HepG2 (cell line): ENCODE results near the gene KLB. TPM values are rescaled to one million over a fixed set of nuclear protein-coding genes. Genes with fewer than 3 reads are reported as not detected.

ENCODE experiments used
- FOXC1 ChIP-seq: sonication (generic); formaldehyde crosslinking; IDR thresholded peaks from 2 replicates; pipeline ENCODE4 v1.8.0; 2022; ENCODE audit warnings: mild to moderate bottlenecking, missing genetic modification reagents, borderline replicate concordance
- FOXM1 ChIP-seq: sonication (generic); formaldehyde crosslinking; IDR thresholded peaks from 2 replicates; pipeline ENCODE4 v1.5.0; 2020; ENCODE audit warnings: missing genetic modification reagents
- HOXD1 ChIP-seq: sonication (generic); formaldehyde crosslinking; IDR thresholded peaks from 2 replicates; pipeline ENCODE4 v1.5.0; 2020; ENCODE audit warnings: missing genetic modification reagents
- JUNB ChIP-seq: sonication (generic); formaldehyde crosslinking; IDR thresholded peaks from 2 replicates; pipeline ENCODE4 v1.8.0; 2022; ENCODE audit warnings: missing genetic modification reagents, mild to moderate bottlenecking, borderline replicate concordance
- MED1 ChIP-seq: sonication (generic); formaldehyde crosslinking; IDR thresholded peaks from 2 replicates; pipeline ENCODE4 v1.4.0; 2020; ENCODE audit warnings: missing genetic modification reagents
- NFYC ChIP-seq: IDR thresholded peaks from 2 replicates; pipeline ENCODE4 v1.6.1; 2016; ENCODE audit warnings: missing genetic modification reagents, missing compliant biosample characterization
- NONO ChIP-seq, 2 experiments: fragments of 450-650 bp in 1 of 2; sonication (generic) in 1 of 2; formaldehyde crosslinking in 1 of 2; IDR thresholded peaks in 1 of 2; conservative IDR thresholded peaks in 1 of 2; 2 replicates each; pipeline versions ENCODE4 v1.6.1 to v1.8.0; 2017 to 2022; ENCODE audit warnings: mild to moderate bottlenecking in 1 of 2, missing genetic modification reagents in 1 of 2, moderate library complexity in 1 of 2
- PCBP2 ChIP-seq: fragments of 200-400 bp; formaldehyde crosslinking; optimal IDR thresholded peaks from 2 replicates; pipeline ENCODE3; 2018; ENCODE audit warnings: low read length, low read depth; ENCODE audit not compliant: poor library complexity, severe bottlenecking
- SMAD1 ChIP-seq: sonication (generic); formaldehyde crosslinking; IDR thresholded peaks from 2 replicates; pipeline ENCODE4 v1.4.0; 2020; ENCODE audit warnings: missing genetic modification reagents, low read depth, mild to moderate bottlenecking, borderline replicate concordance
- SP2 ChIP-seq: sonication (generic); formaldehyde crosslinking; IDR thresholded peaks from 2 replicates; pipeline ENCODE4 v1.5.1; 2020; ENCODE audit warnings: mild to moderate bottlenecking, missing genetic modification reagents
- SRSF9 ChIP-seq: fragments of 200-400 bp; formaldehyde crosslinking; IDR thresholded peaks from 2 replicates; pipeline ENCODE4 v1.6.1; 2018; ENCODE audit warnings: borderline replicate concordance, mild to moderate bottlenecking, low read depth, low read length; ENCODE audit not compliant: insufficient read depth, poor library complexity, severe bottlenecking
- ZNF546 ChIP-seq: sonication (generic); formaldehyde crosslinking; conservative IDR thresholded peaks from 2 replicates; pipeline ENCODE4 v1.8.1; 2023; ENCODE audit warnings: mild to moderate bottlenecking, missing genetic modification reagents
- ZNF790 ChIP-seq: sonication (generic); formaldehyde crosslinking; IDR thresholded peaks from 2 replicates; pipeline ENCODE4 v1.8.0; 2022; ENCODE audit warnings: missing genetic modification reagents, mild to moderate bottlenecking, borderline replicate concordance
- polyA plus RNA-seq, 8 experiments: library from polyadenylated mRNA; depleted of rRNA in 3 of 8; stranded (reverse) in 7 of 8; unstranded in 1 of 8; fragments of >200 nt; fragmentation: Illumina TruSeq in 4 of 8; extraction: Trizol in 4 of 8; gene quantifications; 2 replicates each; pipeline versions ENCODE4 v1.2.1 to v1.2.3, GENCODE V29; 2011 to 2016; ENCODE audit warnings: low read depth in 4 of 8, missing spikeins in 1 of 8, mixed read lengths in 1 of 8; ENCODE audit not compliant: insufficient read depth in 1 of 8
- total RNA-seq, 5 experiments: library from RNA; depleted of rRNA; stranded (reverse); fragments of >200 nt; fragmentation: Illumina TruSeq; extraction: Trizol; gene quantifications; 2 replicates each; pipeline ENCODE4 v1.2.3, GENCODE V29; 2016; ENCODE audit warnings: low read depth in 1 of 5
- TF ChIP-seq, protein P1 (sequence below): sonication (generic); formaldehyde crosslinking; IDR thresholded peaks from 2 replicates; pipeline ENCODE4 v1.9.0; 2021; ENCODE audit warnings: missing genetic modification reagents, mild to moderate bottlenecking, borderline replicate concordance
- TF ChIP-seq, protein P2 (sequence below): sonication (generic); formaldehyde crosslinking; IDR thresholded peaks from 2 replicates; pipeline ENCODE4 v1.8.0; 2022; ENCODE audit warnings: low read depth, missing genetic modification reagents
- TF ChIP-seq, protein P3 (sequence below): sonication (generic); formaldehyde crosslinking; conservative IDR thresholded peaks from 2 replicates; pipeline ENCODE4 v1.8.0; 2022; ENCODE audit warnings: missing genetic modification reagents
- TF ChIP-seq, protein P4 (sequence below), 2 experiments: fragments of 450-650 bp in 1 of 2; sonication (generic) in 1 of 2; formaldehyde crosslinking; IDR thresholded peaks; 2 replicates each; pipeline versions ENCODE4 v1.5.0 to v1.8.0; 2020 to 2022; ENCODE audit warnings: mild to moderate bottlenecking in 1 of 2, missing genetic modification reagents in 1 of 2
- TF ChIP-seq, protein P5 (sequence below): sonication (generic); formaldehyde crosslinking; IDR thresholded peaks from 2 replicates; pipeline ENCODE4 v1.5.1; 2020; ENCODE audit warnings: missing genetic modification reagents, mild to moderate bottlenecking, borderline replicate concordance

The KLB gene
- total and polyA plus RNA-seq, 2 of the 13 experiments (the other 11 are each of a cell fraction or from before 2014, with no cell fraction given), result 25.3 to 82.0 TPM

DNA sequence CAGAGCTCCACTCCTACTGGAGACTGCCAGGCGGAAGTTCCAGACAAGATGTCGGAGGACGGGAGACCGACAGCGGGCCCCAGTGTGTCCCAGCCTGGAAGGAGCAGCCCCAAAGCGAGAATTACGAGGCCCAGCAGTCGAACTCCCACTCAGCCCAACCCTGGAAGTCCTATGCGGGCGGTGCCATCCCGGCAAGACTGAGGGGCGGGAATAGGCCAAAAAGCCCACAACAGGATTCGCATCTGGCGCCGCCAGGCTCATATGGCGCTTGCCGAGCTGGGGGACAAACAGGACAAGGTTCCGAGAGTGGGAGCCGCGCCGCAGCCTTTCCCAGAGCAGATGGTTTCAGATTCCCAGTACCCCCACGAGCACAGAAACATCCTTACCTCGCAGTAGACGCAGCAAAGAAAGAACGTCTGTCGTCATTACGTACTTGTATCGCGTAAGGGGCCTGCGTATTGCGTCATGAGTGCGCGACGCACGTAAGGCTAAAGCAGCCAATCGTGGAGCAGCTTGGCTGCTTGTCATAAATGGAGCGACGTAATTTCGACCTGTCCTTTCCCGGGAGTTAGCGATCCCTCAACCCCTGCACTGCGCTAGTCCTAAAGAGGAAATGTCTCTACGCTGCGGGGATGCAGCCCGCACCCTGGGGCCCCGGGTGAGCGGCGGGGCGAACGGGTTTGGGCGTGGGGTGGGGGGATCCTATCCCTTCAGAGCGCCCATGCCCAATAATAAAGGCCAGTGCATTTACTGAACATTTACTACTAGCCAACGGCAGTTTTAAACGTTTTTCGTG lies 52.0 kb downstream of the KLB start, which contains the start of the genes LIAS and RPL9 (continued):
- TF ChIP-seq, protein P1, sequence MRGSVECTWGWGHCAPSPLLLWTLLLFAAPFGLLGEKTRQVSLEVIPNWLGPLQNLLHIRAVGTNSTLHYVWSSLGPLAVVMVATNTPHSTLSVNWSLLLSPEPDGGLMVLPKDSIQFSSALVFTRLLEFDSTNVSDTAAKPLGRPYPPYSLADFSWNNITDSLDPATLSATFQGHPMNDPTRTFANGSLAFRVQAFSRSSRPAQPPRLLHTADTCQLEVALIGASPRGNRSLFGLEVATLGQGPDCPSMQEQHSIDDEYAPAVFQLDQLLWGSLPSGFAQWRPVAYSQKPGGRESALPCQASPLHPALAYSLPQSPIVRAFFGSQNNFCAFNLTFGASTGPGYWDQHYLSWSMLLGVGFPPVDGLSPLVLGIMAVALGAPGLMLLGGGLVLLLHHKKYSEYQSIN (CRISPR knock-in tag), result no peak
- TF ChIP-seq HOXD1 (CRISPR knock-in tag), result peak; percentile 86
- TF ChIP-seq NFYC (CRISPR knock-in tag), result peak; percentile 97
- TF ChIP-seq FOXC1, result peak; percentile 58; the same call in 1 of the 2 replicates
- TF ChIP-seq ZNF546 (CRISPR knock-in tag), result no peak
- TF ChIP-seq JUNB, result no peak
- no peak for TF ChIP-seq ZNF790 (CRISPR knock-in tag)
- TF ChIP-seq, protein P2, sequence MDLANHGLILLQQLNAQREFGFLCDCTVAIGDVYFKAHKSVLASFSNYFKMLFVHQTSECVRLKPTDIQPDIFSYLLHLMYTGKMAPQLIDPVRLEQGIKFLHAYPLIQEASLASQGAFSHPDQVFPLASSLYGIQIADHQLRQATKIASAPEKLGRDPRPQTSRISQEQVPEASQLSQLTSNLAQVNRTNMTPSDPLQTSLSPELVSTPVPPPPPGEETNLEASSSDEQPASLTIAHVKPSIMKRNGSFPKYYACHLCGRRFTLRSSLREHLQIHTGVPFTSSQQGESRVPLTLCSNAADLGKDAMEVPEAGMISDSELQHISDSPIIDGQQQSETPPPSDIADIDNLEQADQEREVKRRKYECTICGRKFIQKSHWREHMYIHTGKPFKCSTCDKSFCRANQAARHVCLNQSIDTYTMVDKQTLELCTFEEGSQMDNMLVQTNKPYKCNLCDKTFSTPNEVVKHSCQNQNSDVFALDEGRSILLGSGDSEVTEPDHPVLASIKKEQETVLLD, result no peak
- peak; percentile 77; the same call in 1 of the 2 replicates for TF ChIP-seq MED1
- no peak; the same call in 1 of the 2 replicates for TF ChIP-seq FOXM1 (CRISPR knock-in tag)
- TF ChIP-seq NONO (IDR thresholded peaks at IDR 0.05), result no peak
- peak; percentile 90 for TF ChIP-seq NONO (CRISPR knock-in tag; conservative IDR thresholded peaks at IDR 0.05)
- peak; percentile 58; the same call in 1 of the 2 replicates for TF ChIP-seq SMAD1 (CRISPR knock-in tag)
- no peak for TF ChIP-seq PCBP2
- TF ChIP-seq, protein P3, sequence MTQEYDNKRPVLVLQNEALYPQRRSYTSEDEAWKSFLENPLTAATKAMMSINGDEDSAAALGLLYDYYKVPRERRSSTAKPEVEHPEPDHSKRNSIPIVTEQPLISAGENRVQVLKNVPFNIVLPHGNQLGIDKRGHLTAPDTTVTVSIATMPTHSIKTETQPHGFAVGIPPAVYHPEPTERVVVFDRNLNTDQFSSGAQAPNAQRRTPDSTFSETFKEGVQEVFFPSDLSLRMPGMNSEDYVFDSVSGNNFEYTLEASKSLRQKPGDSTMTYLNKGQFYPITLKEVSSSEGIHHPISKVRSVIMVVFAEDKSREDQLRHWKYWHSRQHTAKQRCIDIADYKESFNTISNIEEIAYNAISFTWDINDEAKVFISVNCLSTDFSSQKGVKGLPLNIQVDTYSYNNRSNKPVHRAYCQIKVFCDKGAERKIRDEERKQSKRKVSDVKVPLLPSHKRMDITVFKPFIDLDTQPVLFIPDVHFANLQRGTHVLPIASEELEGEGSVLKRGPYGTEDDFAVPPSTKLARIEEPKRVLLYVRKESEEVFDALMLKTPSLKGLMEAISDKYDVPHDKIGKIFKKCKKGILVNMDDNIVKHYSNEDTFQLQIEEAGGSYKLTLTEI (CRISPR knock-in tag), result no peak
- no peak for TF ChIP-seq SRSF9
- TF ChIP-seq, protein P4, sequence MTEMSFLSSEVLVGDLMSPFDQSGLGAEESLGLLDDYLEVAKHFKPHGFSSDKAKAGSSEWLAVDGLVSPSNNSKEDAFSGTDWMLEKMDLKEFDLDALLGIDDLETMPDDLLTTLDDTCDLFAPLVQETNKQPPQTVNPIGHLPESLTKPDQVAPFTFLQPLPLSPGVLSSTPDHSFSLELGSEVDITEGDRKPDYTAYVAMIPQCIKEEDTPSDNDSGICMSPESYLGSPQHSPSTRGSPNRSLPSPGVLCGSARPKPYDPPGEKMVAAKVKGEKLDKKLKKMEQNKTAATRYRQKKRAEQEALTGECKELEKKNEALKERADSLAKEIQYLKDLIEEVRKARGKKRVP (CRISPR knock-in tag; IDR thresholded peaks at IDR 0.05), result peak in 1 of 2 experiments; percentile 76; a peak in 2 of 4 replicates
- TF ChIP-seq, protein P5, sequence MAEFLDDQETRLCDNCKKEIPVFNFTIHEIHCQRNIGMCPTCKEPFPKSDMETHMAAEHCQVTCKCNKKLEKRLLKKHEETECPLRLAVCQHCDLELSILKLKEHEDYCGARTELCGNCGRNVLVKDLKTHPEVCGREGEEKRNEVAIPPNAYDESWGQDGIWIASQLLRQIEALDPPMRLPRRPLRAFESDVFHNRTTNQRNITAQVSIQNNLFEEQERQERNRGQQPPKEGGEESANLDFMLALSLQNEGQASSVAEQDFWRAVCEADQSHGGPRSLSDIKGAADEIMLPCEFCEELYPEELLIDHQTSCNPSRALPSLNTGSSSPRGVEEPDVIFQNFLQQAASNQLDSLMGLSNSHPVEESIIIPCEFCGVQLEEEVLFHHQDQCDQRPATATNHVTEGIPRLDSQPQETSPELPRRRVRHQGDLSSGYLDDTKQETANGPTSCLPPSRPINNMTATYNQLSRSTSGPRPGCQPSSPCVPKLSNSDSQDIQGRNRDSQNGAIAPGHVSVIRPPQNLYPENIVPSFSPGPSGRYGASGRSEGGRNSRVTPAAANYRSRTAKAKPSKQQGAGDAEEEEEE (CRISPR knock-in tag), result no peak
- no peak; the same call in 1 of the 2 replicates for TF ChIP-seq SP2 (CRISPR knock-in tag)
